Kidney (tissue), 14 donors: ENCODE results near the gene KIRREL3. TPM values are rescaled to one million over a fixed set of nuclear protein-coding genes. Genes with fewer than 3 reads are reported as not detected.

Experiments
- DNase-seq, 5 donors: peaks; one replicate each; pipeline ENCODE4 v3.0.0-alpha.2; 2013 to 2020
- FAIRE-seq: peaks from 2 replicates; lab custom pipeline; 2012; peaks lifted over from hg19 to GRCh38; lab: Jason Lieb, UNC
- H3K27ac ChIP-seq, 2 donors: one replicate each; pipeline ENCODE4 v1.7.0; 2013; ENCODE audit warnings: low read depth in 2 of 2, low read length in 2 of 2, inconsistent platforms in 1 of 2
- H3K27me3 ChIP-seq: one replicate; pipeline ENCODE4 v1.7.1; 2013; ENCODE audit warnings: low read length, inconsistent platforms; ENCODE audit not compliant: control insufficient read depth, insufficient read depth
- H3K36me3 ChIP-seq, 3 donors: one replicate each; pipeline versions ENCODE4 v1.7.0 to v1.7.1; 2013; ENCODE audit warnings: low read length in 3 of 3, control low read depth in 1 of 3, inconsistent platforms in 1 of 3; ENCODE audit not compliant: insufficient read depth in 3 of 3, control insufficient read depth in 2 of 3
- H3K4me1 ChIP-seq, 3 donors: one replicate each; pipeline versions ENCODE4 v1.7.0 to v1.7.1; 2013; ENCODE audit warnings: low read length in 3 of 3, inconsistent platforms in 1 of 3, low read depth in 1 of 3; ENCODE audit not compliant: control insufficient read depth in 2 of 3, insufficient read depth in 2 of 3
- H3K4me3 ChIP-seq, 3 donors: one replicate each; pipeline versions ENCODE4 v1.7.0 to v1.8.1; 2013; ENCODE audit warnings: low read length in 3 of 3, control low read depth in 1 of 3, inconsistent platforms in 1 of 3
- H3K9ac ChIP-seq, 3 donors: one replicate each; pipeline versions ENCODE4 v1.7.0 to v1.7.1; 2013; ENCODE audit warnings: low read length in 3 of 3, control low read depth in 1 of 3, inconsistent platforms in 1 of 3
- H3K9me3 ChIP-seq, 3 donors: one replicate each; pipeline versions ENCODE4 v1.7.0 to v1.7.1; 2013; ENCODE audit warnings: low read length in 3 of 3, control low read depth in 1 of 3, inconsistent platforms in 1 of 3; ENCODE audit not compliant: control insufficient read depth in 2 of 3, insufficient read depth in 1 of 3
- CTCF ChIP-seq: IDR thresholded peaks from 3 replicates; pipeline ENCODE4 v1.5.1; 2012; ENCODE audit warnings: mild to moderate bottlenecking, moderate library complexity, borderline replicate concordance; ENCODE audit not compliant: insufficient read depth; ENCODE audit errors: extremely low read depth
- intact Hi-C: fragments of 100-400 bp; cut with DNase I; formaldehyde crosslinking; loops from one replicate; pipeline ENCODE4 v1.11.1; 2022
- polyA plus RNA-seq: library from polyadenylated mRNA; stranded (reverse); fragments of 350-450 nt; fragmentation: Illumina TruSeq; extraction: RNeasy Lipid Tissue Mini Kit (QIAGEN cat#74804); gene quantifications from one replicate; pipeline ENCODE4 v1.2.3, GENCODE V29; 2014; ENCODE audit warnings: low read depth, low replicate concordance; ENCODE audit not compliant: insufficient read depth
- total RNA-seq: library from RNA; stranded (reverse); fragmentation: NEBNext Ultra II Directional; extraction: Animal tissue kit (Norgen Biotek cat#: 25700); gene quantifications from one replicate; pipeline ENCODE4 v1.2.1, GENCODE V29; 2021
- donor health status: control.
- donor health status: control.
- donor health status: control.
- donor health status: control.
- donor health status: control.
- donor health status: DM: yes; HTN: yes; CAD: no.
- donor health status: Normal renal cell carcinoma (clear cell type).

KIRREL3 gene
- total and polyA plus RNA-seq, 2 donors from 2014 or later = 0.19 to 0.22 TPM

- FAIRE-seq = no peak
- DNase-seq = no peak
- Histone ChIP-seq H3K4me1 (no peaks in the 10 kb centered on the region), H3K4me3 (no peak overlapping the region), H3K27me3 (no peaks in the 10 kb centered on the region), H3K9ac (no peak overlapping the region), H3K27ac (no peak overlapping the region), H3K36me3 (no peaks in the 10 kb centered on the region), H3K9me3 (no peaks in the 10 kb centered on the region)
- intact Hi-C loops = no loop called here
- no peak for TF ChIP-seq CTCF
Measured at GRCh38 chr11:126660321-126660720, 340.2 kb downstream of the KIRREL3 start.

- Histone ChIP-seq H3K4me1 (no peaks in the 10 kb centered on the region), H3K4me3 (no peak overlapping the region), H3K9ac (no peak overlapping the region), H3K9me3 (no peaks in the 10 kb centered on the region), H3K27me3 (no peaks in the 10 kb centered on the region), H3K27ac (no peak overlapping the region), H3K36me3 (no peaks in the 10 kb centered on the region)
- TF ChIP-seq CTCF = no peak
- no peak for FAIRE-seq
- no peak for DNase-seq
- intact Hi-C loops = no loop called here
Measured at GRCh38 chr11:126658306-126659056, 342.1 kb downstream of the KIRREL3 start.

- H3K9ac ChIP-seq = no peak overlapping the region
- DNase-seq (no peak), FAIRE-seq (no peak)
- H3K27me3 ChIP-seq = no peaks in the 10 kb centered on the region
- no peak for TF ChIP-seq CTCF
- no peaks in the 10 kb centered on the region for H3K36me3 ChIP-seq
- no peak overlapping the region for H3K27ac ChIP-seq
- no peaks in the 10 kb centered on the region for H3K9me3 ChIP-seq
- no peaks in the 10 kb centered on the region for H3K4me1 ChIP-seq
- intact Hi-C loops = no loop called here
- no peak overlapping the region for H3K4me3 ChIP-seq
Measured at GRCh38 chr11:126655807-126656128, 344.8 kb downstream of the KIRREL3 start.
